H1 (cell line): ENCODE data around the gene AMPD3. TPM values are rescaled to one million over a fixed set of nuclear protein-coding genes. Genes with fewer than 3 reads are reported as not detected.
A peak's percentile ranks its signal among the peaks of the same experiment; 100 is the strongest.

ENCODE experiments used
- CTCF ChIA-PET: fragments of 300-600 bp; sonication (Branson Sonifier 250); formaldehyde crosslinking; loops from one replicate; lab custom pipeline; 2021; ENCODE audit not compliant: partially characterized antibody; lab: Charles Lee
- POLR2A ChIA-PET: fragments of 300-600 bp; sonication (Branson Sonifier 250); formaldehyde crosslinking; loops from one replicate; lab custom pipeline; 2021; ENCODE audit warnings: inconsistent platforms; ENCODE audit not compliant: partially characterized antibody; lab: Charles Lee
- DNase-seq, 2 experiments: peaks; one replicate each; pipeline versions ENCODE4 v3.0.0 to v3.0.0-alpha.2; 2010 to 2022; ENCODE audit warnings: low spot score in 2 of 2, low read depth in 1 of 2, mixed read lengths in 1 of 2
- FAIRE-seq: peaks from 2 replicates; lab custom pipeline; 2011; peaks lifted over from hg19 to GRCh38; lab: Jason Lieb, UNC
- H2AFZ ChIP-seq: 2 replicates; pipeline ENCODE4 v1.8.1; 2012; ENCODE audit warnings: low read length, inconsistent platforms
- H2AK5ac ChIP-seq: 2 replicates; pipeline ENCODE4 v1.6.1; 2013; ENCODE audit warnings: low read depth, low read length
- H2BK120ac ChIP-seq: replicated peaks from 2 replicates; pipeline ENCODE3; 2013; ENCODE audit warnings: low read depth, low read length, inconsistent platforms
- H2BK12ac ChIP-seq: 2 replicates; pipeline ENCODE4 v1.6.1; 2013; ENCODE audit warnings: low read depth, low read length
- H2BK15ac ChIP-seq: 2 replicates; pipeline ENCODE4 v1.6.1; 2013; ENCODE audit warnings: low read length
- H2BK20ac ChIP-seq: 2 replicates; pipeline ENCODE4 v1.6.1; 2013; ENCODE audit warnings: low read length
- H2BK5ac ChIP-seq: 2 replicates; pipeline ENCODE4 v1.6.1; 2013; ENCODE audit warnings: low read depth, low read length
- H3K14ac ChIP-seq: 2 replicates; pipeline ENCODE4 v1.6.1; 2013; ENCODE audit warnings: inconsistent platforms; ENCODE audit not compliant: insufficient read length
- H3K18ac ChIP-seq: 2 replicates; pipeline ENCODE4 v1.6.1; 2013; ENCODE audit warnings: low read length; ENCODE audit errors: extremely low read depth
- H3K23ac ChIP-seq: 2 replicates; pipeline ENCODE4 v1.6.1; 2013; ENCODE audit warnings: inconsistent platforms; ENCODE audit not compliant: insufficient read length
- H3K23me2 ChIP-seq: 2 replicates; pipeline ENCODE4 v1.6.1; 2013; ENCODE audit warnings: low read depth, low read length
- H3K27ac ChIP-seq: 2 replicates; pipeline ENCODE4 v1.6.1; 2011; ENCODE audit warnings: low read depth, low read length, inconsistent platforms
- H3K27me3 ChIP-seq, 4 experiments: replicated peaks in 1 of 4; 1 replicate in 1 of 4; 2 replicates in 3 of 4; pipeline versions ENCODE4 v1.6.1 to v1.8.1; 2011 to 2013; ENCODE audit warnings: low read length in 3 of 4, mild to moderate bottlenecking in 3 of 4, inconsistent platforms in 2 of 4, mixed read lengths in 2 of 4, moderate library complexity in 1 of 4; ENCODE audit not compliant: control insufficient read depth in 3 of 4, insufficient read depth in 3 of 4; ENCODE audit errors: extremely low read depth in 1 of 4
- H3K36me3 ChIP-seq, 4 experiments: 2 replicates each; pipeline versions ENCODE4 v1.6.1 to v1.8.1; 2011 to 2013; ENCODE audit warnings: mild to moderate bottlenecking in 4 of 4, low read length in 3 of 4, moderate library complexity in 2 of 4, control low read depth in 1 of 4, inconsistent platforms in 1 of 4; ENCODE audit not compliant: insufficient read depth in 4 of 4, control insufficient read depth in 2 of 4
- H3K4ac ChIP-seq: replicated peaks from 2 replicates; pipeline ENCODE3; 2013; ENCODE audit warnings: low read length, low read depth, mixed read lengths, inconsistent platforms; ENCODE audit not compliant: insufficient read length
- H3K4me1 ChIP-seq, 4 experiments: replicated peaks in 1 of 4; 1 replicate in 1 of 4; 2 replicates in 3 of 4; pipeline versions ENCODE4 v1.6.1 to v1.8.1; 2011 to 2013; ENCODE audit warnings: low read length in 3 of 4, inconsistent platforms in 2 of 4, mixed read lengths in 1 of 4; ENCODE audit not compliant: insufficient read depth in 4 of 4, control insufficient read depth in 3 of 4
- H3K4me2 ChIP-seq, 2 experiments: 2 replicates each; pipeline versions ENCODE4 v1.6.1 to v1.8.1; 2011 to 2013; ENCODE audit warnings: low read depth in 2 of 2, low read length in 2 of 2, control low read depth in 1 of 2, inconsistent platforms in 1 of 2, mild to moderate bottlenecking in 1 of 2; ENCODE audit not compliant: insufficient read depth in 1 of 2
- H3K4me3 ChIP-seq, 4 experiments: fragments of 200-600, 300-600 bp in 1 of 4; sonication (generic), shearing (Covaris generic), sonication (Bioruptor Twin) in 1 of 4; 2 replicates each; pipeline versions ENCODE4 v1.5.1 to v1.8.1; 2011 to 2016; ENCODE audit warnings: low read length in 4 of 4, low read depth in 3 of 4, control low read depth in 2 of 4, inconsistent platforms in 2 of 4, mild to moderate bottlenecking in 2 of 4, mixed read lengths in 1 of 4, moderate library complexity in 1 of 4; ENCODE audit not compliant: insufficient read depth in 2 of 4; ENCODE audit errors: extremely low read depth in 1 of 4
- H3K56ac ChIP-seq: replicated peaks from 2 replicates; pipeline ENCODE3; 2013; ENCODE audit warnings: low read depth, mild to moderate bottlenecking, mixed read lengths, low read length, inconsistent platforms; ENCODE audit not compliant: insufficient read length
- H3K79me1 ChIP-seq: 2 replicates; pipeline ENCODE4 v1.6.1; 2013; ENCODE audit warnings: low read depth, low read length, control low read depth
- H3K79me2 ChIP-seq, 2 experiments: 2 replicates each; pipeline versions ENCODE4 v1.6.1 to v1.8.1; 2012 to 2013; ENCODE audit warnings: low read length in 2 of 2, mild to moderate bottlenecking in 2 of 2, inconsistent platforms in 1 of 2; ENCODE audit not compliant: insufficient read depth in 2 of 2, control insufficient read depth in 1 of 2
- H3K9ac ChIP-seq, 4 experiments: replicated peaks in 1 of 4; 1 replicate in 1 of 4; 2 replicates in 3 of 4; pipeline versions ENCODE4 v1.6.1 to v1.8.1; 2011 to 2013; ENCODE audit warnings: low read depth in 3 of 4, low read length in 3 of 4, control low read depth in 2 of 4, mild to moderate bottlenecking in 2 of 4, moderate library complexity in 2 of 4, inconsistent platforms in 1 of 4; ENCODE audit errors: extremely low read depth in 1 of 4
- H3K9me3 ChIP-seq, 2 experiments: 2 replicates each; pipeline versions ENCODE4 v1.6.1 to v1.8.1; 2012 to 2013; ENCODE audit warnings: mild to moderate bottlenecking in 2 of 2, moderate library complexity in 2 of 2, control low read depth in 1 of 2, inconsistent platforms in 1 of 2, low read depth in 1 of 2, low read length in 1 of 2, mixed read lengths in 1 of 2; ENCODE audit not compliant: insufficient read depth in 2 of 2
- H4K20me1 ChIP-seq, 2 experiments: replicated peaks in 1 of 2; 2 replicates each; pipeline versions ENCODE3 to v1.8.1; 2011 to 2013; ENCODE audit warnings: inconsistent platforms in 2 of 2, low read length in 2 of 2, mild to moderate bottlenecking in 1 of 2; ENCODE audit not compliant: insufficient read depth in 2 of 2, control insufficient read depth in 1 of 2
- H4K5ac ChIP-seq: 2 replicates; pipeline ENCODE4 v1.6.1; 2013; ENCODE audit warnings: low read length, low read depth, mixed read lengths, inconsistent platforms; ENCODE audit not compliant: insufficient read length
- H4K8ac ChIP-seq: 2 replicates; pipeline ENCODE4 v1.8.0; 2013; ENCODE audit warnings: mild to moderate bottlenecking, moderate library complexity, low read length, inconsistent platforms; ENCODE audit not compliant: insufficient read depth; ENCODE audit errors: extremely low read depth
- H4K91ac ChIP-seq: replicated peaks from 2 replicates; pipeline ENCODE3; 2013; ENCODE audit warnings: low read length, mixed read lengths, inconsistent platforms; ENCODE audit not compliant: insufficient read length
- ATF3 ChIP-seq: IDR thresholded peaks from 2 replicates; pipeline ENCODE4 v1.6.1; 2011; ENCODE audit warnings: low read depth, mild to moderate bottlenecking, low read length; ENCODE audit not compliant: insufficient read depth
- MAX ChIP-seq: IDR thresholded peaks from 2 replicates; pipeline ENCODE4 v1.6.1; 2012; ENCODE audit warnings: inconsistent platforms
- SIN3A ChIP-seq, 2 experiments: IDR thresholded peaks in 1 of 2; conservative IDR thresholded peaks in 1 of 2; 2 replicates each; pipeline ENCODE4 v1.6.1; 2011 to 2012; ENCODE audit warnings: low read length in 2 of 2, improper control_type of control experiment in 1 of 2, low read depth in 1 of 2, mild to moderate bottlenecking in 1 of 2
- SUZ12 ChIP-seq: fragments of 200-600 bp; sonication (generic); IDR thresholded peaks from 2 replicates; pipeline ENCODE4 v1.6.1; 2012; ENCODE audit warnings: mild to moderate bottlenecking, inconsistent platforms, low read length, moderate library complexity, mixed read lengths
- TCF12 ChIP-seq: IDR thresholded peaks from 2 replicates; pipeline ENCODE4 v1.6.1; 2011; ENCODE audit warnings: low read depth, mild to moderate bottlenecking, low read length
- WGBS, 2 experiments: shearing (Covaris generic) in 1 of 2; methylation state at CpG; one replicate each; pipeline versions ENCODE4 v1.1.6 to v1.1.7; 2013 to 2015; ENCODE audit warnings: low lambda C conversion rate in 2 of 2, mixed read lengths in 2 of 2, inconsistent platforms in 1 of 2, low coverage in 1 of 2, missing lambda C conversion rate in 1 of 2; ENCODE audit not compliant: insufficient replicate concordance in 2 of 2, insufficient coverage in 1 of 2, insufficient read length in 1 of 2; ENCODE audit errors: extremely low coverage in 1 of 2, missing lambda C conversion rate in 1 of 2; 5-methylcytosine and 5-hydroxymethylcytosine counted together
- polyA plus RNA-seq, 7 experiments: library from polyadenylated mRNA; depleted of rRNA in 3 of 7; stranded (reverse) in 5 of 7; unstranded in 2 of 7; fragments of >200 nt in 5 of 7; fragments of 200-250 nt in 2 of 7; gene quantifications; 1 replicate in 5 of 7; 2 replicates in 1 of 7; 4 replicates in 1 of 7; pipeline versions ENCODE4 v1.2.1 to v1.2.3, GENCODE V29; 2011 to 2013; ENCODE audit warnings: missing spikeins in 2 of 7, mixed read lengths in 2 of 7
- total RNA-seq: library from RNA; stranded (reverse); fragmentation: NEBNext Ultra II Directional; extraction: Animal tissue kit (Norgen Biotek cat#: 25700); gene quantifications from 2 replicates; pipeline ENCODE4 v1.2.1, GENCODE V29; 2021

Gene AMPD3
- total and polyA plus RNA-seq, 2 of the 8 experiments (the other 6 are each of a cell fraction or from before 2014, with no cell fraction given): 4.0 to 6.3 TPM

GRCh38 chr11:10498426-10499250 is 43.6 kb downstream of the AMPD3 start:
- CTCF ChIA-PET: interaction anchor here (0.6 to 2.8 kb wide), 13 partner anchors 9 to 188 kb away, joined by 3 to 16 read pairs (median 4); no protein-coding TSS in a partner anchor
- FAIRE-seq: no peak
- TF ChIP-seq SIN3A (conservative IDR thresholded peaks at IDR 0.05 in 1 of 2, IDR thresholded peaks at IDR 0.05 in 1 of 2; ENCODE audit: low read depth in 1 of 2, low read length in 2 of 2) (no peak), MAX (no peak), ATF3 (no peak), SUZ12 (no peak), TCF12 (no peak)

More at GRCh38 chr11:10498426-10499250, 43.6 kb downstream of the AMPD3 start:
- Histone ChIP-seq H2BK15ac (no peak overlapping the region), H3K9me3 (no peaks in the 10 kb centered on the region), H3K14ac (no peak overlapping the region), H3K27ac (no peak overlapping the region), H3K27me3 (no peaks in the 10 kb centered on the region), H3K4ac (no peak overlapping the region), H3K79me2 (no peaks in the 10 kb centered on the region), H3K23ac (no peak overlapping the region), H4K8ac (no peak overlapping the region; the same call in 1 of the 2 replicates), H3K79me1 (no peaks in the 10 kb centered on the region), H4K5ac (no peak overlapping the region), H2BK12ac (no peak overlapping the region), H3K23me2 (peaks cover 2% of the 10 kb centered on the region; the same call in 1 of the 2 replicates), H2BK5ac (no peak overlapping the region), H3K36me3 (no peaks in the 10 kb centered on the region; a peak in 1 of 8 replicates), H2BK20ac (no peak overlapping the region), H3K56ac (no peak overlapping the region), H2BK120ac (no peak overlapping the region), H2AFZ (no peak overlapping the region), H3K4me3 (no peak overlapping the region), H3K4me1 (0 out of 7 replicates have a peak, but pooled peaks cover 0 to 3% (median 0%) of the 10 kb centered on the region in 4 experiments), H3K18ac (no peak overlapping the region), H3K9ac (no peak overlapping the region), H2AK5ac (no peak overlapping the region), H4K20me1 (peaks cover 0 to 9% of the 10 kb centered on the region in 2 experiments), H3K4me2 (no peak overlapping the region), H4K91ac (no peak overlapping the region)
- POLR2A ChIA-PET: interaction anchor here (0.6 to 1.6 kb wide), 2 partner anchors 11 to 72 kb away, joined by 3 to 5 read pairs; no protein-coding TSS in a partner anchor
- peak in 1 of 2 experiments; percentile 45 for DNase-seq
- WGBS, 2 experiments: 86% methylated on average over 10 of the region's 10 CpGs; no CpG with 5 or more reads in 1 of the 2 experiments
